Ovary (tissue), 3 donors: Measurements from ENCODE around the gene SPO11.

Source experiments
- CTCF ChIP-seq, 3 donors: fragments of 450-650 bp in 2 of 3; fragments of 200-600 bp in 1 of 3; IDR thresholded peaks; one replicate each; pipeline versions ENCODE4 v1.5.1 to v1.8.0; 2016 to 2022; ENCODE audit warnings: antibody characterized with exemption in 3 of 3, mild to moderate bottlenecking in 1 of 3
- EP300 ChIP-seq: sonication (generic); formaldehyde crosslinking; IDR thresholded peaks from one replicate; pipeline ENCODE4 v1.6.1; 2017; ENCODE audit warnings: antibody characterized with exemption
- POLR2A ChIP-seq: fragments of 450-650 bp; IDR thresholded peaks from one replicate; pipeline ENCODE4 v1.6.1; 2017; ENCODE audit warnings: antibody characterized with exemption, mild to moderate bottlenecking, moderate library complexity
- donor health status: DM: no; HTN: no; CAD: no.

DNA sequence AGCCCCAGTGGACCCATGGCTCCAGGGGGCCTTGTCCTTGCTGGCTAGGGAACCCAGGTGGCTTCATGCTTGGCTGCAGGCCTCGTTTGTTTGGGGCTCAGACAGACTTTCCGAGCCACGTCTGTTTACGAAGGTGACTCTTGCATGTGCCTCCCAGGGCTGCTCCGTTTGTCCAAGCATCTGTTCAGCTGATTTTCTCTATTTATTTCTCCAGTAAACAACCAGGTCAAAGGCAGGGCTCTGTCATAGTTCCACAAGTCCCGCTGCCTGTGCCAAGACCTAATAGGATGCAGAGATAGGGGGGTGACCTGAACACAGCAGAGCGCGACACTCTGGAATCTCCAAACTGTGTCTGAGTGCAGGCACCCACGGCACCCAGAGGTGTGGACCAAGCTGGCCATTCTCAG lies 12.8 kb upstream of the SPO11 start:
- TF ChIP-seq POLR2A (no peak), CTCF (IDR thresholded peaks at IDR 0.05) (no peak), EP300 (no peak)
